Gastroesophageal sphincter (tissue), 3 donors: ENCODE measurements around the gene ACADM.

Source experiments
- CTCF ChIP-seq, 4 experiments: fragments of 200-600 bp in 2 of 4; fragments of 450-650 bp in 2 of 4; sonication (generic) in 1 of 4; IDR thresholded peaks; one replicate each; pipeline ENCODE4 v1.5.1; 2017 to 2019; ENCODE audit warnings: antibody characterized with exemption in 4 of 4, mild to moderate bottlenecking in 2 of 4, moderate library complexity in 2 of 4
- EP300 ChIP-seq: sonication (generic); formaldehyde crosslinking; IDR thresholded peaks from one replicate; pipeline ENCODE4 v1.6.1; 2017; ENCODE audit warnings: antibody characterized with exemption, mild to moderate bottlenecking
- POLR2AphosphoS5 ChIP-seq: sonication (generic); formaldehyde crosslinking; IDR thresholded peaks from one replicate; pipeline ENCODE4 v1.6.1; 2017; ENCODE audit warnings: antibody characterized with exemption

GRCh38 chr1:75797606-75798216, 73.2 kb downstream of the ACADM start:
- TF ChIP-seq POLR2AphosphoS5 (no peak), EP300 (no peak), CTCF (IDR thresholded peaks at IDR 0.05) (no peak)
